HCT116 (cell line): ENCODE measurements around the gene CYB5D1. TPM values are rescaled to one million over a fixed set of nuclear protein-coding genes. Genes with fewer than 3 reads are reported as not detected.

Source experiments
- ATAC-seq: fragments of 200-7000 bp; cut with Tn5 transposase; 2 replicates; pipeline ENCODE4 v1.9.1; 2020; ENCODE audit warnings: mild to moderate bottlenecking, moderate library complexity
- BruUV-seq: library from RNA; stranded (reverse); fragments of 400-500 nt; replicated peaks from 2 replicates; lab custom pipeline; 2021; lab: Mats Ljungman, UMichigan
- CTCF ChIA-PET: fragments of 300-600 bp; sonication (Branson Sonifier 250); formaldehyde crosslinking; loops from one replicate; lab custom pipeline; 2021; ENCODE audit warnings: antibody characterized with exemption; lab: Charles Lee
- POLR2A ChIA-PET: fragments of 300-600, 350-600 bp; sonication (Branson Sonifier 250); formaldehyde crosslinking; loops from one replicate; lab custom pipeline; 2021; ENCODE audit warnings: antibody characterized with exemption; lab: Charles Lee
- RAD21 ChIA-PET, 2 experiments: fragments of 300-600 bp; sonication (Branson Sonifier 250); formaldehyde crosslinking; loops; one replicate each; lab custom pipeline; 2023; ENCODE audit warnings: low total read pairs in 2 of 2; ENCODE audit not compliant: uncharacterized antibody in 2 of 2, unreplicated experiment in 2 of 2, low non-redundant PET in 1 of 2; lab: Charles Lee
- DNase-seq: peaks from one replicate; pipeline ENCODE4 v3.0.0-alpha.2; 2010; ENCODE audit warnings: low read depth, low spot score
- H2AFZ ChIP-seq: fragments of 200-600 bp; shearing (Covaris generic), sonication (generic); 2 replicates; pipeline ENCODE4 v1.6.1; 2017; ENCODE audit warnings: low read depth, mixed run types, mixed read lengths, antibody characterized with exemption, low read length; ENCODE audit not compliant: poor library complexity, severe bottlenecking
- H3K27ac ChIP-seq: 2 replicates; pipeline ENCODE4 v1.5.1; 2012; ENCODE audit warnings: low read depth, low read length
- H3K27me3 ChIP-seq: fragments of 200-600 bp; sonication (generic); 2 replicates; pipeline ENCODE4 v1.6.1; 2016; ENCODE audit warnings: mixed run types, low read length, mixed read lengths; ENCODE audit not compliant: insufficient read depth
- H3K36me3 ChIP-seq, 2 experiments: fragments of 200-500 bp in 1 of 2; fragments of 200-600 bp in 1 of 2; sonication (Bioruptor generic) in 1 of 2; sonication (generic) in 1 of 2; 2 replicates each; pipeline versions ENCODE4 v1.5.1 to v1.6.1; 2014 to 2016; ENCODE audit warnings: low read length in 2 of 2, inconsistent platforms in 1 of 2, mixed read lengths in 1 of 2, mixed run types in 1 of 2; ENCODE audit not compliant: insufficient read depth in 2 of 2, control insufficient read depth in 1 of 2
- H3K4me1 ChIP-seq, 2 experiments: fragments of 200-600 bp in 1 of 2; sonication (generic) in 1 of 2; 2 replicates each; pipeline versions ENCODE4 v1.5.1 to v1.6.1; 2012 to 2017; ENCODE audit warnings: low read length in 2 of 2, inconsistent platforms in 1 of 2, mild to moderate bottlenecking in 1 of 2, mixed read lengths in 1 of 2, mixed run types in 1 of 2, moderate library complexity in 1 of 2; ENCODE audit not compliant: insufficient read depth in 2 of 2, control insufficient read depth in 1 of 2
- H3K4me2 ChIP-seq: fragments of 200-600 bp; sonication (generic); 2 replicates; pipeline ENCODE4 v1.6.1; 2017; ENCODE audit warnings: mixed run types, low read length, mixed read lengths
- H3K4me3 ChIP-seq, 2 experiments: fragments of 200-600 bp in 1 of 2; sonication (generic) in 1 of 2; replicated peaks in 1 of 2; 2 replicates each; pipeline ENCODE4 v1.5.1; 2011 to 2016; ENCODE audit warnings: low read length in 2 of 2, control low read depth in 1 of 2, low read depth in 1 of 2, mild to moderate bottlenecking in 1 of 2, mixed read lengths in 1 of 2, mixed run types in 1 of 2
- H3K79me2 ChIP-seq: fragments of 200-600 bp; sonication (generic); 2 replicates; pipeline ENCODE4 v1.6.1; 2017; ENCODE audit warnings: mild to moderate bottlenecking, mixed run types, low read length, moderate library complexity, mixed read lengths; ENCODE audit not compliant: insufficient read depth
- H3K9ac ChIP-seq: fragments of 200-600 bp; sonication (generic); 2 replicates; pipeline ENCODE4 v1.6.1; 2016; ENCODE audit warnings: low read length, mixed read lengths
- H3K9me2 ChIP-seq: fragments of 200-600 bp; sonication (generic), shearing (Covaris generic); 2 replicates; pipeline ENCODE4 v1.6.1; 2017; ENCODE audit warnings: mixed run types, mild to moderate bottlenecking, moderate library complexity; ENCODE audit not compliant: insufficient read depth
- H3K9me3 ChIP-seq, 2 experiments: fragments of 200-500 bp in 1 of 2; fragments of 200-600 bp in 1 of 2; sonication (Bioruptor generic) in 1 of 2; sonication (generic) in 1 of 2; 2 replicates each; pipeline ENCODE4 v1.6.1; 2014 to 2017; ENCODE audit warnings: low read length in 2 of 2, mixed read lengths in 2 of 2, inconsistent platforms in 1 of 2, low read depth in 1 of 2, mild to moderate bottlenecking in 1 of 2, mixed run types in 1 of 2, moderate library complexity in 1 of 2; ENCODE audit not compliant: control insufficient read depth in 1 of 2, insufficient read depth in 1 of 2
- H4K20me1 ChIP-seq: fragments of 200-600 bp; sonication (generic), shearing (Covaris generic); 2 replicates; pipeline ENCODE4 v1.6.1; 2017; ENCODE audit warnings: mixed run types, mild to moderate bottlenecking, moderate library complexity; ENCODE audit not compliant: insufficient read depth
- ATF3 ChIP-seq: IDR thresholded peaks from 2 replicates; pipeline ENCODE4 v1.6.1; 2012
- CBX3 ChIP-seq: IDR thresholded peaks from 2 replicates; pipeline ENCODE4 v1.6.1; 2012; ENCODE audit warnings: low read depth
- CEBPB ChIP-seq: IDR thresholded peaks from 2 replicates; pipeline ENCODE4 v1.6.1; 2012; ENCODE audit warnings: low read depth
- CTCF ChIP-seq, 3 experiments: fragments of 200-600 bp in 1 of 3; sonication (generic) in 1 of 3; IDR thresholded peaks in 2 of 3; conservative IDR thresholded peaks in 1 of 3; 2 replicates each; pipeline ENCODE4 v1.5.1; 2012 to 2017; ENCODE audit warnings: low read depth in 2 of 3, low read length in 2 of 3, antibody characterized with exemption in 1 of 3, borderline replicate concordance in 1 of 3, control low read depth in 1 of 3, mild to moderate bottlenecking in 1 of 3, mixed read lengths in 1 of 3, mixed run types in 1 of 3, moderate library complexity in 1 of 3; ENCODE audit not compliant: insufficient read depth in 1 of 3
- EGR1 ChIP-seq: IDR thresholded peaks from 2 replicates; pipeline ENCODE4 v1.6.1; 2012; ENCODE audit warnings: low read depth
- EZH2 ChIP-seq: fragments of 200-600 bp; sonication (generic); IDR thresholded peaks from 2 replicates; pipeline ENCODE4 v1.6.1; 2017; ENCODE audit warnings: antibody characterized with exemption, mixed run types
- EZH2phosphoT487 ChIP-seq: fragments of 200-600 bp; IDR thresholded peaks from 2 replicates; pipeline ENCODE4 v1.6.1; 2018; ENCODE audit warnings: antibody characterized with exemption, borderline replicate concordance
- JUND ChIP-seq: IDR thresholded peaks from 2 replicates; pipeline ENCODE4 v1.6.1; 2012
- POLR2A ChIP-seq: IDR thresholded peaks from 2 replicates; pipeline ENCODE4 v1.7.0; 2011; ENCODE audit warnings: borderline replicate concordance; ENCODE audit not compliant: insufficient read depth, insufficient read length; ENCODE audit errors: extremely low read depth
- POLR2AphosphoS5 ChIP-seq: IDR thresholded peaks from 2 replicates; pipeline ENCODE4 v1.6.1; 2011; ENCODE audit warnings: mild to moderate bottlenecking, low read depth, low read length, moderate library complexity
- RAD21 ChIP-seq: IDR thresholded peaks from 2 replicates; pipeline ENCODE4 v1.6.1; 2012; ENCODE audit warnings: low read depth, mild to moderate bottlenecking
- REST ChIP-seq: IDR thresholded peaks from 2 replicates; pipeline ENCODE4 v1.6.1; 2012; ENCODE audit warnings: low read depth
- SIN3A ChIP-seq: IDR thresholded peaks from 2 replicates; pipeline ENCODE4 v1.6.1; 2012; ENCODE audit warnings: low read depth
- SP1 ChIP-seq: IDR thresholded peaks from 2 replicates; pipeline ENCODE4 v1.6.1; 2012; ENCODE audit warnings: low read depth
- SRF ChIP-seq: IDR thresholded peaks from 2 replicates; pipeline ENCODE4 v1.6.1; 2012; ENCODE audit warnings: low read depth
- TCF7L2 ChIP-seq: IDR thresholded peaks from 2 replicates; pipeline ENCODE4 v1.7.0; 2011; ENCODE audit warnings: borderline replicate concordance, inconsistent platforms; ENCODE audit not compliant: insufficient read depth, insufficient read length; ENCODE audit errors: extremely low read depth
- YY1 ChIP-seq: IDR thresholded peaks from 2 replicates; pipeline ENCODE4 v1.6.1; 2011; ENCODE audit warnings: low read length, low read depth, moderate library complexity, mild to moderate bottlenecking; ENCODE audit not compliant: insufficient replicate concordance; ENCODE audit errors: extremely low read depth
- ZNF274 ChIP-seq: fragments of 200-500 bp; sonication (Bioruptor generic); IDR thresholded peaks from 2 replicates; pipeline ENCODE4 v1.6.1; 2014; ENCODE audit warnings: mild to moderate bottlenecking, low read depth, low read length, inconsistent platforms
- intact Hi-C: fragments of 100-400 bp; cut with micrococcal nuclease; formaldehyde crosslinking; loops from 2 replicates; pipeline ENCODE4 v1.10.0; 2022
- total RNA-seq: library from RNA; stranded (reverse); gene quantifications from one replicate; pipeline ENCODE4 v1.2.1, GENCODE V29; 2021; ENCODE audit not compliant: unreplicated experiment

CYB5D1 gene
- total RNA-seq, 1 experiment from 2014 or later, result 21.5 TPM

GRCh38 chr17:7834957-7835813 is 22.6 kb upstream of the CYB5D1 start:
- TF ChIP-seq SIN3A, result no peak
- no peak for TF ChIP-seq CEBPB
- peak; percentile 60 for TF ChIP-seq POLR2A
- no peak for TF ChIP-seq EZH2
- TF ChIP-seq TCF7L2, result peak; percentile 47
- TF ChIP-seq JUND, result no peak
- TF ChIP-seq CTCF (IDR thresholded peaks at IDR 0.05 in 2 of 3, conservative IDR thresholded peaks at IDR 0.05 in 1 of 3; ENCODE audit: borderline replicate concordance in 1 of 3, insufficient read depth in 1 of 3, low read depth in 2 of 3, low read length in 2 of 3), result peak in 2 of 3 experiments; percentile 70 to 85; a peak in 4 of 6 replicates
- TF ChIP-seq ATF3, result no peak
- TF ChIP-seq SP1, result no peak
- TF ChIP-seq REST, result no peak
- TF ChIP-seq EGR1, result no peak
- peak; percentile 47 for TF ChIP-seq YY1
- no peak for TF ChIP-seq RAD21
- no peak for TF ChIP-seq CBX3
- no peak for TF ChIP-seq ZNF274
- no peak for TF ChIP-seq SRF
- peak; percentile 76 for TF ChIP-seq POLR2AphosphoS5
- no peak for TF ChIP-seq EZH2phosphoT487
- TF ChIP-seq, all 23 proteins: peak for 5
- DNase-seq, result peak; percentile 98
- peaks cover 16% of the 10 kb centered on the region for H3K79me2 ChIP-seq
- ChIA-PET POLR2A (interaction anchor here (0.5 to 3.9 kb wide), 7 partner anchors 8 to 569 kb away, joined by 3 to 22 read pairs (median 7); partner anchors contain the start of genes CYB5D1 and NAA38), CTCF (interaction anchor here (0.7 to 1.9 kb wide), 13 partner anchors 9 to 252 kb away, joined by 3 to 25 read pairs (median 5); partner anchors contain the start of genes CYB5D1, MPDU1 and NAA38), RAD21 (interaction anchor here (0.6 to 1.3 kb wide), 3 partner anchors 10 to 22 kb away, joined by 3 to 6 read pairs (median 4); partner anchors contain the start of gene NAA38 (in 1 of the 2))
- no peaks in the 10 kb centered on the region for H3K36me3 ChIP-seq
- no peaks in the 10 kb centered on the region for H3K9me3 ChIP-seq
- H3K4me1 ChIP-seq, result peaks cover 32 to 64% of the 10 kb centered on the region in 2 experiments
- peak overlapping the region; percentile 98 for H3K27ac ChIP-seq
- peak overlapping the region; percentile 74 to 82 for H3K4me3 ChIP-seq
- H3K27me3 ChIP-seq, result no peaks in the 10 kb centered on the region
- H4K20me1 ChIP-seq, result no peaks in the 10 kb centered on the region
- H3K4me2 ChIP-seq, result peak overlapping the region; percentile 99
- no peaks in the 10 kb centered on the region for H3K9me2 ChIP-seq
- H3K9ac ChIP-seq, result peak overlapping the region; percentile 97
- no TSS peak for BruUV-seq
- H2AFZ ChIP-seq, result no peak overlapping the region
- ATAC-seq, result peak; percentile 69
- intact Hi-C loops, result loop anchor here (1.0 to 5.0 kb wide), 4 partner anchors 8 to 253 kb away; partner anchors contain the start of genes MPDU1 and NAA38
